GM18861 (cell line): ENCODE measurements around the gene GARS1.
"Not testable (repeated sequence)": the region's sequence is repeated elsewhere in the genome, so short reads cannot be mapped to it uniquely, and the experiment has no call there.

ENCODE experiments used
- ATAC-seq: cut with Tn5 transposase; IDR thresholded peaks from one replicate; pipeline ENCODE4 v1.9.1; 2021; ENCODE audit not compliant: unreplicated experiment

The GARS1 gene

GRCh38 chr7:30570238-30570637, 24.4 kb upstream of the GARS1 start:
- not testable (repeated sequence) for ATAC-seq

DNA sequence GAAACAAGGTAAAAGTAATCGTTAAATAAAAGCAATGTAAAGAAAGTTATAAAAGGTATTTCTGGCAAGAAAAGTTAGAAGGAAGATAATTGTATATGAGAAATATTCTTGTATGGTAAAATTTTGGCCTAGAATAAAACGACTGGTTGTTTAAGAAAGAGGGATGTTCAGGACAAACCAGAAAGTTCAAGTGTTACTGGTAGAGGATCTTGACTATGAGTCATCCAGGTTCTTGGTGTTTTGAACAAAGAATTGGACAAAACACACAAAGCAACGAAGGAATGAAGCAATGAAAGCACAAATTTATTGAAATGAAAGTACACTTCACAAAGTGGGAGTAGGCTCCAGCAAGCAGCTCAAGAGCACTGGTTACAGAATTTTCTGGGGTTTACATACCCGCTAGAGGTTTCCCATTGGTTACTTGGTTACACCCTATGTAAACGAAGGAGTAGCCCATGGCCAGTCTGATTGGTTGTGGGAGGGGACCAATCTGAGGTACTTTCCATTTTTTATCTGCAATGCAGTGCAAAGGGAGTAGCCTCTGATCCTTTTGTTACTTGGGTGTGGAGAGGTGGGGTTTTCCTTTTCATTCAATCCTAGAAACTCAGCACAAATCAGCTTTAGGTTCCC, 22.4 kb upstream of the GARS1 start:
- ATAC-seq: no peak

DNA sequence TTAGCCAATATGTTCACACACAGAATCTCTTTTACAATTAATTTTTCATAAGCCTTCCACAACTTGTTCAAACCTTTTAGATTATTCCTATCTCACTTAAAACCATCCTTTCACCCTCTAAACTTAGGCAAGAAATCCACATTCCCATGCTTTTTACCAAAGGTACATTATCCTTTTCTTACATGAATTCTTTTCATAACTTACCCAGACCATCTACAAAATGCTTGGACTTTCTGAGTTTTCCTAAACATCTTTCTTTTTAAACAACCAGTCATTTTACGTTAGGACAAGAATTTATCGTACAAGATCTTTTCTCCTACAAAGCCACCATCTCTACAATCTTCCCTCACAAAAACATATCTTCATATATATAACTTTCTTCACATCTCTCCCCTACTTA, 18.8 kb upstream of the GARS1 start:
- no peak for ATAC-seq

DNA sequence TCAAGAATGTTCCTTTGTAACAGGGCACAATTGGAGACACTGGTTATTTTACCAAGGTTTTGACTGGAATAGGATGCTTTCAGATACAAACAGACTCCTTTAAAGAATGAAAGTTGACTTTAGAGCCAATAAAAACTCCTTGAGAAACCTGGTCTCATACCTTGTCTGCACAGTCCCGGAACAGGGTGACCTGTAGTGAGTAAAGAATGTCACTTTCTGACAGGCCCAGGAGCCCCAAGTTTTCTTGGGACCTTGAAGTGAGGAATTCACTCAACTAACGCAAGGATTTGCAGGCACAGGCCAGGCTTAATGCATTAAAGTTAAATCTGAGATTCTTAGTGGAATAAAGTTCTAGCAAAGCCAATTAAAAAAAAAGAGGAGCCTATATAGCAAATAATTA, 11.5 kb upstream of the GARS1 start:
- ATAC-seq: no peak

DNA sequence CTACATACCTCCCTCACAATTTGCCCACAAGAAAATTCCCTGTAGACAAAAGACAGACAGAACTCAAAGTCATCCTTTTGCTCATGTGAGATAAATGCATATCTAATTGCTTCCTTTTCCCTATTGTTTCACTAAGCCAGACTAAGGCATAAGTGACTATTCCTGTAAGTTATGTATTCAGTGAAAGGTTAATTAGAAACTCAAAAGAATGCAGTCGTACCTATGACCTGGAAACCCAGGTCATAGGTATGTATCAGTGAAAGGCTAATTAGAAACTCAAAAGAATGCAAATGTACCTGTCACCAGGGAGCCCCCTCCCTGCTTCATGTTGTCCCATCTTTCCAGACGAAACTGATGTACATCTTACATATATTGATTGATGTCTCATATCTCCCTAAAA, 10.3 kb upstream of the GARS1 start:
- no peak for ATAC-seq

DNA sequence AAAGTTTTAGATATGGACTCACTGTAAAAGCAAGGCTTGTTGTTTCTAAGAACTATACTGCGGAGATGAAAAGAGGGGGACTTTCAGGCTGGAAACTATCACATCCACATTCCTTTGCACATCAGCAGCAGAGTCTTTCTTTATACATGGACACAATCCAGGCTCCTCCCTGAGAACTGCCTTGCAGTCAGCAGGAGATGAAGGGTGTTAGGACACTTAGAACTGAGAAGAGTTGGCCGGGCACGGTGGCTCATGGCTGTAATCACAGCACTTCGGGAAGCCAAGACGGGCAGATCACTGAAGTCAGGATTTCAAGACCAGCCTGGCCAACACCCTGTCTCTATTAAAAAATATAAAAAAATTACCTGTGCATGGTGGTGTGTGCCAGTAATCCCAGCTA, 9.7 kb upstream of the GARS1 start:
- ATAC-seq: no peak

DNA sequence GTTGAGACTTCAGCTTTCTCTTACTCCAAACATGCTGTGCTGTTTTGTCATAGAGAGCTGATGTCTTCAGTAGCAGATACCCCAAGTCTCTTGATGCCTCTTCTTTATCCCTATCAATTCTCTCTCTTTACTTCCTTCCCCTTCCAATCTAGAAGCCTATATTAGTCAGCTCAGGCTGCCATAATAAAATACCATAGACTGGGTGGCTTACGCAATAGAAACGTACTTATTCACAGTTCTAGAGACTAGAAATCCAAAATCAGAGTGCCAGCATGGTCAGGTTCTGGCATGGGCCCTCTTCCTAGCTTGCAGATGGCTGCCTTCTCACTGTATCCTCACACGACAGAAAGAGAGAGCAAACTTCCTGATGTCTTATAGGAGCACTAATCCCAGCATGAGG, 9.0 kb upstream of the GARS1 start:
- no peak for ATAC-seq

- ATAC-seq: not testable (repeated sequence)
Observed at GRCh38 chr7:30587547-30587946, 7.1 kb upstream of the GARS1 start.

- ATAC-seq: no peak
Observed at GRCh38 chr7:30589111-30589510, 5.6 kb upstream of the GARS1 start.

DNA sequence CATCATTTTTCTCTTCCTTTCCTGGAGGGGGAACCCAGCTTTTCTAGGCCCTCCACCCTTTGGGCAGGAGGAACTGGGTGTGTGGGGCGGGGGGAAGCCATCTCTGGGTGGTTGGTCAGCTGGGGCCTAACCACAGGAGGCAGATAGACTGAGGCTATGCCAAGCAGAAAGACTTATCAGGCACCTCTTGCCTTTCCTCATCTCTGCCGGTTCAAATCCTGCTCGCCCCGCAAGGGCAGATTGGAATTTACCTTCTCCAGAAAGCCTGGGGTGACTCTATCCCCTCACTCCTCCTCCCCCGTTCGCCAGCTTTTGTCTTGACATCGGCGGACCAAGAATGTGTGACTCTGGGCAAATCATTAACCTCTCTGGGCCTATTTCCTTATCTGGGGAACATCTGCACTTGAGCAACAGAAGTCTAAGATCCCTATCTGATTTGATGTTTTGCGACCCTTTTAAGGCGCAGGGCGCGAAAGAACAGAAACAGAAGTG, 584 bp upstream of the GARS1 start:
- ATAC-seq: peak; percentile 24

- ATAC-seq: no peak
Observed at GRCh38 chr7:30595436-30596013, 847 bp downstream of the GARS1 start.

DNA sequence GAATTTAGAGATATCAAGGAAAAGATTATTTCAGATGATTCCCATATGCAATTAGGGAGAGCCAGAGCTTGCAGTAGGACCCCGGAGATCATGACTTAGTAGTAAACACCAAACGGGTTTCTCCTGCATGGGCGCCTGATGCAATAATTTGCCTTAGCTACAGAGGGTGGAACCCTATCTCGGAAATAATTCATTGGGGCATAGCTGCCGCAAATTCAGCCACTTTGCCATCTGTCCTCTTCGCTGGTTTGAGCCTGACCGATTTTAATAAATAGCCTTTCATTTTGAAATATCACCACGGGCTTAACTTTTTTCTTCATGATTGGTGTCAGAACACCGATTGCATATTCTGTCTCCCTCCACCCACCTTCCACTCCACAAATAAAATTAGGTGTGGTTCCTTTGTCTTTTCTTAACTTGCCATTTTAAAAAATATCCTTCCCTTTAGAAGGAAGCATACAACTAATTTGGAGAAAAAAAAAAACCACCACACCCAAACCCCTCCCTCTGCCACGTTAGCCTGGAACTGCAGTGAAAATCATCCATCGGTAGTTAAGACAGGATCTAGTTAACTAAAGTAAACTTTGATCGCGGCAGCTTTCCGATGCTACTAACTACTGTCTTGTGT, 1.4 kb downstream of the GARS1 start:
- no peak for ATAC-seq

DNA sequence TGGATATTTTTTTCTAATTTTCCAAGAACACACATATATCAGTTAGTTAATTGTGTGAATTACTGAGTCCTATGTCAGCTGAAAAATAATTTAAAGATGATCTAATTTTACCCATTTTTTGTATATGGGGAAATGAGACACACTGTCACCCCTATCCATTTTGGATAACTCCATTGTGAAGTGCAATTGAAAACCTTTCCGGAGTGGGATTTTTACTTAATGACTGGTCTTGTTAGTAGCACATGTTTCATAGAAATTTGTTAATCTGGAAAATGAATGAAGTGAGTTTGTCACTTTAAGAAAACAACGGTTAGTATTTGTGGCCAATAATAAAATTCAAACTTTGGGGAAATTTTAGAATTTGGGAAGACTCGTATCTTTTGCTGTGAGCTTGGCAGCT, 2.0 kb downstream of the GARS1 start:
- ATAC-seq: no peak

GRCh38 chr7:30598121-30598876, 3.6 kb downstream of the GARS1 start:
- ATAC-seq: no peak

DNA sequence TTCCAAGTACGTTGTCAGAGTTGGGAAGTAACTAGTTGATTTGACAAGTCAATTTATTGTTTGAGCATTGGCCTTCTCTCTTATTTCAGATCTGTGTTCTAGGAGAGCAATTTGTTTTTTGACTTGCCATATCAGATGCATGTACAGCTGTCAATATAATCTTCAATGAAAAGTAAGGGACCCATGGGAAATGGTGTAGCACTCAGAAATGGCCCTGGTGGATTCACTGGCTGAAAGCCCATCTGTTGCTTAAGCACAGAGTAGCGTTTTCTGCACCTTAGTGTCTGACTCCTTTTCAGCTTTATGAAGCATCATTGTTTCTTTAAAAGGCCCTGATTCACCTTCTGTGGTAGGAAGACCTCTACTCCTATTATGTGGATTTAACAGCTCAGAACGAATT, 10.2 kb downstream of the GARS1 start:
- no peak for ATAC-seq

GRCh38 chr7:30605832-30606231, 11.2 kb downstream of the GARS1 start:
- no peak for ATAC-seq

- no peak for ATAC-seq
Observed at GRCh38 chr7:30612658-30613265, 18.1 kb downstream of the GARS1 start.

GRCh38 chr7:30613366-30614325, 19.0 kb downstream of the GARS1 start:
- no peak for ATAC-seq

- ATAC-seq: no peak
Observed at GRCh38 chr7:30616318-30616717, 21.6 kb downstream of the GARS1 start.

DNA sequence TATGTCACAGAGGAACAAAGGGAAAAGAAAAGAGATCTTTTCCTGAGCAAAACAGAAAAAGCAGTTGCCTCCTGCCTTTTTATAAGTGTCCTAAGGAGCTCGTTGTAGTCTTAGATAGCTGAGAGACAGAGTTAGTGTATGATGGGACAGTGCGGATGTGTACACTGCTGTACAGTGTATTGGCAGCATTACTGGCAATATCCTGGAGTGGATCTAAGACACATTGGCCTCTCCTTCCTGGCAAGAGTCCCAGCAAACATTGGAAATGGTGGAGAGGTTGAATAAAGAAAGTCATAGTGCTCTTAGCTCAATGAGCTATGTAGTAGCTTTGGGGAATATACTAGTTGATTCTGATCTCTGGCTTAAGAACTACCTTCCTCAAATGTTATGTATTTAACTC, 22.7 kb downstream of the GARS1 start:
- no peak for ATAC-seq
